ENCODE measurements around the gene EPB41. TPM values are rescaled to one million over a fixed set of nuclear protein-coding genes. Genes with fewer than 3 reads are reported as not detected.

EPB41 gene
- total and polyA plus RNA-seq, 2 of the 8 experiments (the other 6 are each of a cell fraction or from before 2014, with no cell fraction given): 36.7 to 109 TPM

DNA sequence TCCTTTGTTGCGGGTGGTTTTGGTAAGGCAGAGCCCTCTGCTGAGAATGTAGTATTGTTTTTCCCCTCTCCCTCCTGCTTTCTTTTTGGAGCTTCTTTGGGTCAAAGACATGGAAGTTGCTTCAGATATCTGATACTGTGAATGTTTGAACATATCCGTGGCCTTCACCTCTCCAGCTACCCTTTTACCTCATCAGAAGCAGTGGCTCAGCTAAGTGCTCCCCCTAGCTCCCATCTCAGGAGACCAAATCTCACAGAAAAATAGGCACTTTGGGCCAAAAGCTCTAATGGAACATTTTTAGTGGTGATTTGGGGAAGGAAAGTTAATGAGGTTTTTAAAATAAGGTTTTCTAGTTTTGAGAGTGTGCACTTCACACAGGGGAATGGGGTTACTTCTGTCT lies 203.0 kb downstream of the EPB41 start:
- DNase-seq (ENCODE audit: low read depth in 1 of 2, low spot score in 2 of 2) (no peak), FAIRE-seq (peak; percentile 70)
- no peak overlapping the region for H2BK15ac ChIP-seq (ENCODE audit: low read length)
- H3K23me2 ChIP-seq (ENCODE audit: low read depth, low read length): peaks cover 9% of the 10 kb centered on the region; the same call in 1 of the 2 replicates
- H4K91ac ChIP-seq (replicated peaks; ENCODE audit: insufficient read length, low read length): no peak overlapping the region
- WGBS, 2 experiments (ENCODE audit: extremely low coverage in 1 of 2, insufficient coverage in 1 of 2, insufficient read length in 1 of 2, insufficient replicate concordance in 2 of 2, low coverage in 1 of 2, low lambda C conversion rate in 2 of 2, missing lambda C conversion rate in 1 of 2): 88% methylated on average over 2 of the region's 2 CpGs; no CpG with 5 or more reads in 1 of the 2 experiments
- H3K14ac ChIP-seq (ENCODE audit: insufficient read length): no peak overlapping the region
- H3K18ac ChIP-seq (ENCODE audit: extremely low read depth, low read length): no peak overlapping the region
- TF ChIP-seq RAD21 (IDR thresholded peaks at IDR 0.05 in 1 of 2, conservative IDR thresholded peaks at IDR 0.05 in 1 of 2; ENCODE audit: low read depth in 2 of 2, low read length in 2 of 2): peak; percentile 35 to 54; a peak in 3 of 4 replicates
- TF ChIP-seq, protein P1, sequence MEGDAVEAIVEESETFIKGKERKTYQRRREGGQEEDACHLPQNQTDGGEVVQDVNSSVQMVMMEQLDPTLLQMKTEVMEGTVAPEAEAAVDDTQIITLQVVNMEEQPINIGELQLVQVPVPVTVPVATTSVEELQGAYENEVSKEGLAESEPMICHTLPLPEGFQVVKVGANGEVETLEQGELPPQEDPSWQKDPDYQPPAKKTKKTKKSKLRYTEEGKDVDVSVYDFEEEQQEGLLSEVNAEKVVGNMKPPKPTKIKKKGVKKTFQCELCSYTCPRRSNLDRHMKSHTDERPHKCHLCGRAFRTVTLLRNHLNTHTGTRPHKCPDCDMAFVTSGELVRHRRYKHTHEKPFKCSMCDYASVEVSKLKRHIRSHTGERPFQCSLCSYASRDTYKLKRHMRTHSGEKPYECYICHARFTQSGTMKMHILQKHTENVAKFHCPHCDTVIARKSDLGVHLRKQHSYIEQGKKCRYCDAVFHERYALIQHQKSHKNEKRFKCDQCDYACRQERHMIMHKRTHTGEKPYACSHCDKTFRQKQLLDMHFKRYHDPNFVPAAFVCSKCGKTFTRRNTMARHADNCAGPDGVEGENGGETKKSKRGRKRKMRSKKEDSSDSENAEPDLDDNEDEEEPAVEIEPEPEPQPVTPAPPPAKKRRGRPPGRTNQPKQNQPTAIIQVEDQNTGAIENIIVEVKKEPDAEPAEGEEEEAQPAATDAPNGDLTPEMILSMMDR (IDR thresholded peaks at IDR 0.05; ENCODE audit: control extremely low read depth in 1 of 3, insufficient read depth in 1 of 3, low read depth in 1 of 3, low read length in 3 of 3): peak in 2 of 3 experiments; percentile 30 to 47; a peak in 2 of 4 replicates
- TF ChIP-seq, protein P2, sequence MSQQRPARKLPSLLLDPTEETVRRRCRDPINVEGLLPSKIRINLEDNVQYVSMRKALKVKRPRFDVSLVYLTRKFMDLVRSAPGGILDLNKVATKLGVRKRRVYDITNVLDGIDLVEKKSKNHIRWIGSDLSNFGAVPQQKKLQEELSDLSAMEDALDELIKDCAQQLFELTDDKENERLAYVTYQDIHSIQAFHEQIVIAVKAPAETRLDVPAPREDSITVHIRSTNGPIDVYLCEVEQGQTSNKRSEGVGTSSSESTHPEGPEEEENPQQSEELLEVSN (IDR thresholded peaks at IDR 0.05): no peak
- H3K9ac ChIP-seq (replicated peaks in 1 of 4; ENCODE audit: extremely low read depth in 1 of 4, low read depth in 3 of 4, low read length in 3 of 4): no peak overlapping the region
- H3K27me3 ChIP-seq (replicated peaks in 1 of 4; ENCODE audit: control insufficient read depth in 3 of 4, extremely low read depth in 1 of 4, insufficient read depth in 3 of 4, low read length in 3 of 4): peaks cover 0 to 17% (median 11%) of the 10 kb centered on the region in 4 experiments; a peak in 6 of 7 replicates
- H2BK12ac ChIP-seq (ENCODE audit: low read depth, low read length): no peak overlapping the region
- H3K4me3 ChIP-seq (ENCODE audit: extremely low read depth in 1 of 4, insufficient read depth in 2 of 4, low read depth in 3 of 4, low read length in 4 of 4): no peak overlapping the region
- no peak overlapping the region for H2BK5ac ChIP-seq (ENCODE audit: low read depth, low read length)
- no peak overlapping the region for H3K4me2 ChIP-seq (ENCODE audit: insufficient read depth in 1 of 2, low read depth in 2 of 2, low read length in 2 of 2)
- no peaks in the 10 kb centered on the region; a peak in 1 of 4 replicates for H3K79me2 ChIP-seq (ENCODE audit: control insufficient read depth in 1 of 2, insufficient read depth in 2 of 2, low read length in 2 of 2)
- H2BK120ac ChIP-seq (replicated peaks; ENCODE audit: low read depth, low read length): no peak overlapping the region
- H2BK20ac ChIP-seq (ENCODE audit: low read length): no peak overlapping the region
- H3K36me3 ChIP-seq (ENCODE audit: control insufficient read depth in 2 of 4, insufficient read depth in 4 of 4, low read length in 3 of 4): peaks cover 2 to 6% (median 4%) of the 10 kb centered on the region in 4 experiments; a peak in 6 of 8 replicates
- H4K8ac ChIP-seq (ENCODE audit: extremely low read depth, insufficient read depth, low read length): no peak overlapping the region
- no peaks in the 10 kb centered on the region for H3K9me3 ChIP-seq (ENCODE audit: insufficient read depth in 2 of 2, low read depth in 1 of 2, low read length in 1 of 2)
- H3K27ac ChIP-seq (ENCODE audit: low read depth, low read length): no peak overlapping the region
- no peak overlapping the region for H2AK5ac ChIP-seq (ENCODE audit: low read depth, low read length)
- ChIA-PET POLR2A (ENCODE audit: partially characterized antibody) (interaction anchor here (1.1 to 1.9 kb wide), 2 partner anchors 15 to 63 kb away, joined by 4 to 6 read pairs; no protein-coding TSS in a partner anchor), CTCF (ENCODE audit: partially characterized antibody) (interaction anchor here (0.7 to 5.1 kb wide), 20 partner anchors 8 to 235 kb away, joined by 3 to 18 read pairs (median 4); no protein-coding TSS in a partner anchor)
- peaks cover 2 to 5% (median 3%) of the 10 kb centered on the region in 4 experiments; a peak in 4 of 7 replicates for H3K4me1 ChIP-seq (replicated peaks in 1 of 4; ENCODE audit: control insufficient read depth in 3 of 4, insufficient read depth in 4 of 4, low read length in 3 of 4)
- H3K23ac ChIP-seq (ENCODE audit: insufficient read length): no peak overlapping the region
- no peak overlapping the region for H2AFZ ChIP-seq (ENCODE audit: low read length)
- H3K4ac ChIP-seq (replicated peaks; ENCODE audit: insufficient read length, low read depth, low read length): no peak overlapping the region
- H4K20me1 ChIP-seq (replicated peaks in 1 of 2; ENCODE audit: control insufficient read depth in 1 of 2, insufficient read depth in 2 of 2, low read length in 2 of 2): peaks cover 0 to 4% of the 10 kb centered on the region in 2 experiments
- H4K5ac ChIP-seq (ENCODE audit: insufficient read length, low read depth, low read length): no peak overlapping the region
- H3K56ac ChIP-seq (replicated peaks; ENCODE audit: insufficient read length, low read depth, low read length): no peak overlapping the region
- no peaks in the 10 kb centered on the region for H3K79me1 ChIP-seq (ENCODE audit: low read depth, low read length)
